Endothelial cell (in vitro differentiated cells): ENCODE measurements around the gene PLCH2. TPM values are rescaled to one million over a fixed set of nuclear protein-coding genes. Genes with fewer than 3 reads are reported as not detected.

Experiments used
- DNase-seq: peaks from one replicate; pipeline ENCODE4 v3.0.0; 2021; ENCODE audit warnings: low spot score
- H3K27ac Mint-ChIP-seq: one replicate; pipeline ENCODE4 v1.8.0; 2021; ENCODE audit warnings: mixed read lengths, inconsistent platforms; ENCODE audit not compliant: unreplicated experiment
- H3K27me3 Mint-ChIP-seq: one replicate; pipeline ENCODE4 v1.8.0; 2021; ENCODE audit warnings: mild to moderate bottlenecking, moderate library complexity, mixed read lengths, inconsistent platforms; ENCODE audit not compliant: unreplicated experiment
- H3K36me3 Mint-ChIP-seq: one replicate; pipeline ENCODE4 v1.8.0; 2021; ENCODE audit warnings: mild to moderate bottlenecking, low read depth, mixed read lengths, inconsistent platforms; ENCODE audit not compliant: unreplicated experiment
- H3K4me1 Mint-ChIP-seq: one replicate; pipeline ENCODE4 v1.8.0; 2021; ENCODE audit warnings: mild to moderate bottlenecking, mixed read lengths, inconsistent platforms; ENCODE audit not compliant: unreplicated experiment
- H3K4me3 Mint-ChIP-seq: one replicate; pipeline ENCODE4 v1.8.0; 2021; ENCODE audit warnings: mild to moderate bottlenecking, mixed read lengths, inconsistent platforms; ENCODE audit not compliant: unreplicated experiment
- H3K9me3 Mint-ChIP-seq: one replicate; pipeline ENCODE4 v1.8.0; 2021; ENCODE audit warnings: mixed read lengths, inconsistent platforms; ENCODE audit not compliant: unreplicated experiment
- CTCF ChIP-seq: fragments of 200-600 bp; sonication (generic); IDR thresholded peaks from one replicate; pipeline ENCODE4 v1.5.0; 2021; ENCODE audit warnings: antibody characterized with exemption; ENCODE audit not compliant: unreplicated experiment
- total RNA-seq: library from RNA; stranded (reverse); fragmentation: NEBNext Ultra II Directional; extraction: Animal tissue kit (Norgen Biotek cat#: 25700); gene quantifications from one replicate; pipeline ENCODE4 v1.2.1, GENCODE V29; 2021; ENCODE audit not compliant: unreplicated experiment

Gene PLCH2
- total RNA-seq, 1 donor from 2014 or later = not detected

GRCh38 chr1:2503554-2504224, 27.6 kb downstream of the PLCH2 start:
- Mint-ChIP-seq H3K4me3 (no peak overlapping the region), H3K4me1 (no peaks in the 10 kb centered on the region), H3K9me3 (no peaks in the 10 kb centered on the region), H3K27ac (no peak overlapping the region), H3K27me3 (no peaks in the 10 kb centered on the region), H3K36me3 (no peaks in the 10 kb centered on the region)
- no peak for DNase-seq
- no peak for TF ChIP-seq CTCF

GRCh38 chr1:2504225-2504948, 28.3 kb downstream of the PLCH2 start:
- no peaks in the 10 kb centered on the region for H3K9me3 Mint-ChIP-seq
- no peak for TF ChIP-seq CTCF

GRCh38 chr1:2504949-2505272, 28.8 kb downstream of the PLCH2 start:
- H3K4me1 Mint-ChIP-seq = no peaks in the 10 kb centered on the region

More at GRCh38 chr1:2504225-2504948, 28.3 kb downstream of the PLCH2 start:
- Mint-ChIP-seq H3K27ac (no peak overlapping the region), H3K4me3 (no peak overlapping the region), H3K36me3 (peaks cover 3% of the 10 kb centered on the region), H3K4me1 (no peaks in the 10 kb centered on the region), H3K27me3 (no peaks in the 10 kb centered on the region)
- no peak for DNase-seq

GRCh38 chr1:2505461-2505994, 29.4 kb downstream of the PLCH2 start:
- no peak for TF ChIP-seq CTCF
- Mint-ChIP-seq H3K36me3 (peaks cover 6% of the 10 kb centered on the region), H3K4me3 (no peak overlapping the region), H3K4me1 (no peaks in the 10 kb centered on the region), H3K27ac (no peak overlapping the region), H3K9me3 (no peaks in the 10 kb centered on the region), H3K27me3 (no peaks in the 10 kb centered on the region)
- no peak for DNase-seq

More at GRCh38 chr1:2504949-2505272, 28.8 kb downstream of the PLCH2 start:
- no peak for TF ChIP-seq CTCF
- H3K36me3 Mint-ChIP-seq = peaks cover 6% of the 10 kb centered on the region
- H3K27me3 Mint-ChIP-seq = no peaks in the 10 kb centered on the region
- no peak overlapping the region for H3K27ac Mint-ChIP-seq
- H3K4me3 Mint-ChIP-seq = no peak overlapping the region
- H3K9me3 Mint-ChIP-seq = no peaks in the 10 kb centered on the region
- DNase-seq = no peak
